NCI-H2107 treated with DMSO at 0.1 percent for 48 hours (cell line): Measurements from ENCODE around the gene ZSCAN23.
"Not testable (repeated sequence)": the region's sequence is repeated elsewhere in the genome, so short reads cannot be mapped to it uniquely, and the experiment has no call there.

Source experiments
- DNase-seq: peaks from one replicate; lab custom pipeline; 2025; ENCODE audit not compliant: unreplicated experiment; lab: John Stamatoyannopoulos, UW

The ZSCAN23 gene

DNA sequence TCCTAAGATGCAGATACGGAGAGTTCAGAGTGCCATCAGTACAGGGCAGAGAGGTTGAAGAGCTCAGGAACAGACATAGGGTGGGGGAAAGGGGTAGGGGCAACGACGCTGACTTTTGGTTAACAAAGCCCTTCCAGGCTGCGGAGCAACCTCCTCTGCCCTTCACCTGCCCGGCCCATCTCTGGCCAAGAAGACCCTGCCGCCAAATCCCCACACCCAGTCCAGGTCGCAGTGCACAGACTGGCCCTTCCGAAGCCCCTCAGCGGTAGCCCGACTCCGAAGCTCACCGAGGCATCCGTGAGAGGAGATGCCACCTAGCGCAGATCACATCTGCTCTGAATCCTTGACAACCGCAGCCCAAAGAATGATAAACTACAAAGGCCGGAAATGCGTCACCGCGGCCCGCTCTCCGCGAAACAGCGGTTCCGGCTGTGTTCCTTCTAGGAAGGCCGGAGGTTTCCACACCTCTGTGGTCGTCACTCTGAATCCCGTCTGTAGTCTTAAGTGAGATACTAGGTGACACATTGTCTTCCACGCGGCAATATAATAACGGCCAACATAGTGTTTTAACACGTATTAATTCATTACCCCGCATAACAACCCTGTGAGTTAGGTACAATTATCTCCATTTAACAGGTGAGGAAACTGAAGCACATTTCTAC is at the start of gene ZSCAN23:
ZSCAN23 (minus strand) TSS at position 380 of the 662 bp plus-strand sequence. CDS start 7,225 bp downstream, outside the sequence.
- DNase-seq: peak; percentile 51

- DNase-seq: no peak
Measured at GRCh38 chr6:28491984-28492317, 48.7 kb upstream of the ZSCAN23 start.

DNA sequence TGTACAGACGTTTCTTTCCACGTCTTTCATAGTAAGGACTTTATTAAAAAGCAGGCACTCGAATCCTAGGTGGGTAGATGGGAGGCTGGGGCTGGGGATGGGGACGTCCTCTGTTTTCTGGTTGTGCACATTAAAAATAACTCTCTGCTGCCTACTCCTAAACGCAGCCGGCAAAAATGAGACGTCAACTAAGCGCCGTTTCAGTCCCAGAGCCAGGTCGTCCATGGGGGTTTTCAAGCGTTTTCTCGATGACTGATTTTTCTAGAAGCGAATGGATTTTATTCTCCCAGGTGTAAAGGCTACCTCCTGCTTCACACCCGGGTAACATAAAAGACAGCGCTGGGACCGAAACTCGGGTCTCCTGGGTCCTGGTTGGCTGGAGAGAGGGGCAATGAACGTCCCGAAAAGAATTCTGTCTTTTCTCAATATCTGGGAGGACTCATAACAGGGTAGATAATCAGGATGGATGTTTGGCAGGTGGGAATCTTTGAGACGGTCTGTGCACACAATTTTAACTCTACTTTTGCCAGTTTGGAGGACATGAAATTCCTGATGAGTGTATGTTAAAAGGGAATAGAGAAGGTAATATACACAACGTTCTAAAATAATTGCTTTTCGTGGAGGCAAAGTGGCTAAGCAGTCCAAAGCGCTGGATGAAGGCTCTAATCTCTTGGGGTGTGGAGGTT is 47.1 kb upstream of the ZSCAN23 start:
- no peak for DNase-seq

GRCh38 chr6:28489366-28490204 is 46.3 kb upstream of the ZSCAN23 start:
- no peak for DNase-seq

DNA sequence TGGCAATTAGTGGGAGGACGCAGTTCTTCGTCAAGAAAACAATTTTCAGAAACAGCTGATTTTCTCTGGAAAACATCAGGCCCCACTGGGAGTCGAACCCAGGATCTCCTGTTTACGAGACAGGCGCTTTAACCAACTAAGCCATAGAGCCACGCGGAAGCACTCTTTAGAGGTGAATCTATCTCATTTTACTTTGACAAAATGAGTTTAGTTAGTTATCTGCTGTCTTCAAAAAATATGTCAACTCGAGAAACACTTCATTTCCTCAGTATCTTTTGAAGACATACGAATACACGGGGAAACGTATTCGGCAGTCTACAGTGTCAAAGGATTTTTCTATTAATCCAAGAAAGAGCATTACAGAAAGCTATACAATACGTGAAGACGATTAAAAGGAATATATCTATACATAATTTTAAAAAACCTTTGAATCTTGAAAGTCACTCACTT is 45.6 kb upstream of the ZSCAN23 start:
- DNase-seq: no peak

DNA sequence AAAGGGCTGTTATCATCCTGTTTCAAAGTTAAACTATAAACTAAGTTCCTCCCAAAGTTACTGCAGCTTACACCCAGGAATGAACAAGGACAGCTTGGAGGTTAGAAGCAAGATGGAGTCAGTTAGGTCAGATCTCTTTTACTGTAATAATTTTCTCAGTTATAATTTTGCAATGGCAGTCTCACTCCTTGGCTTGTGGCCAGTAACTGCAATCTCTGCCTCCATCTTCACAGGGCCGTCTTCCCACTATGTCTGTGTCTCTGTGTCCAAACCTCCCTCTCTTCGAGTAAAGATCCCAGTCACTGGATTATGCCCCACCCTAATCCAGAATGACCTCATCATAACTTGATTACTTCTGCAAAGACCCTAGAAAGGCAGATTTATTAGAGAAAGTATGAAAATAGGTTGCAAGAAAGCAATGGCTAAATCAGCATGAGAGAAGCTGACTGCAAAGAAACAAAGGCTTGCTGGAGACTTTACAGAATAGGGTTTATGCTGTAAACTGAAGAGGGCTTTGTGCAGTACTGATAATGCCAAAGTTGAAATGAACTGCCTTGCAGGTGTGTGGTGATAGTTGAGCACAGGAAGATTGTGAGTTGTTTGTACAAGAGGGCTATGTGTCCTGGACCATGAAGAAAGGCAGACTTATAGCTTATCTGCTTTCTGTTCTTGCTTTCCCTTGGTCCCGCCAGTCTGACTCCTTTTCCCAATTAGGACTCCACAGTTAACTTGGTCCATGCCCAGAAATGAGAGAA is 43.9 kb upstream of the ZSCAN23 start:
- DNase-seq: no peak

GRCh38 chr6:28486533-28486932 is 43.2 kb upstream of the ZSCAN23 start:
- DNase-seq: no peak

- DNase-seq: no peak
Measured at GRCh38 chr6:28485482-28485881, 42.2 kb upstream of the ZSCAN23 start.

DNA sequence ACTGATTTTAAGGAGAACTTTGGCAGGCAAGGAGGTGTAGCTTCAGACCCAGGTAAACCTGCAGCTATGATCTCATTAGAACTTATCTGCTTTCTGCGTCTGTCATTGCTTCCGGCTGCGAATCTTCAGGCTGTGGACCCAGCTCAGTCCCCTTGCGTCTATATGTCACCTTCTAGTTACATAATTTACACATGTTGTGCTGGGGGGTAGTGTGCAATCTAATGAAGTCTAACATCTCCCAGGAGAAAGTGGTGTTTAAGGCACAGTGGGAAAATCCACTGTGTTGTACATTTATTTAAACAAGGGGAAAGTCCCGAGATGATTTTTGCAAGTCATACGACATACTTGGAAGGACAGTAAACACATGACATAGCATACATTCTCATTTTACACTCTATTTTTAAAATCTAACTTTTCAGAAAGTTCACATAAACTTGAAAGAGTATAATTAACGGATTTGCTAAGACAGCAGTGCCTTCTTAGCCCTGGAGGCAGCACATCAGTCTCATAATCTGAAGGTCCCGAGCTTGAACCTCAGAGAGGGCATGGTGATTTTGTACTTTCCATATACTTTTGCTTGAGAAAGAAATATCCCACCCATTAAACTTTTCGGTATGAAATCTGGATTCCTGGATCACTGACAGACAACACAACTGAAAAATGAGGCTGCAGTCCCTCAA is 37.1 kb upstream of the ZSCAN23 start:
- DNase-seq: no peak

- no peak for DNase-seq
Measured at GRCh38 chr6:28478518-28478917, 35.2 kb upstream of the ZSCAN23 start.

DNA sequence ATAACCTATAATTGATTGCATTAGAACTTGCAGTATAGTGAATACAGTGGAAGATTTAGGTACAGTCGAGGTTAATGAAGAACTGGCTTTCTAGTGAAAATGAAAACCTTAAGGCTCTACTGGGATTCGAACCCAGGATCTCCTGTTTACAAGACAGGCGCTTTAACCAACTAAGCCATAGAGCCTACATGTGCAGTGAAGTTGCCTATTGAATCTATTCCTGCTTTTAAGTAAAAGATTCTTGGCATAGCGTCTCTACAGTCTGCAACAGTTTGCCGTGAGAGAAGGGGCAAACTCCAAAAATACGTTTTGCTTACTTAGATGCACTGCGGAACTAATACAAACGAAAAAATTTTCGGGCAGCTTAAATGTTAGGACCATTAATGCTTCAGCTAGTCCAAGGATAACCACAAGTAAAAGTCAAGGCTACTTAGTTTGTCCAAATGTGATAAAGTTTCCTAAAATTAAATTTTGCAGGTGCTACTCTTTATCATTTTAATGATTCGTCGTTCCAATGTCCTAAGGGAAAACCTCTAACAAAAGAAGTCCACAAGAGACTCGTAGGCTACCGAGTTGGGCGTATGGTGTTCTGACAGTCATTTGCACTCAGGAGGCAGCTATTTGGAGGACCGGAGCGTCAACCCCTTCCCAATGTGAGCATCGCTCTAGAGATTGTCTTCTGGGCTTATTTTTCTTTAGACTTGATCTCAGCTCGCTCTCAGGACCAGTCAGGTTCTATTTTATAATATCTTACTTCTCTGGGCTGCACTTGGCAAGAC is 31.3 kb upstream of the ZSCAN23 start:
- DNase-seq: no peak

DNA sequence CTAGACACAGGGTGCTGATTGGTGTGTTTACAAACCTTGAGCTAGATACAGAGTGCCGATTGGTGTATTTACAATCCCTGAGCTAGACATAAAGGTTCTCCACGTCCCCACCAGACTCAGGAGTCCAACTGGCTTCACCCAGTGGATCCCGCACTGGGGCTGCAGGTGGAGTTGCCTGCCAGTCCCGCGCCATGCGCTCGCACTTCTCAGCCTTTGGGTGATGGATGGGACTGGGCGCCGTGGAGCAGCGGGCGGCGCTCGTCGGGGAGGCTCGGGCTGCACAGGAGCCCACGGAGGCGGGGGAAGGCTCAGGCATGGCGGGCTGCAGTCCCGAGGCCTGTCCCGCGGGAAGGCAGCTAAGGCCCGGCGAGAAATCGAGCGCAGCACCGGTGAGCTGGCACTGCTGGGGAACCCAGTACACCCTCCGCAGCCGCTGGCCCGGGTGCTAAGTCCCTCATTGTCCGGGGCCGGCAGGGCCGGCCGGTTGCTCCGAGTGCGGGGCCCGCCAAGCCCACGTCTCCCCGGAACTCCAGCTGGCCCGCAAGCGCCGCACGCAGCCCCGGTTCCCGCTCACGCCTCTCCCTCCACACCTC is 26.0 kb upstream of the ZSCAN23 start:
- not testable (repeated sequence) for DNase-seq

DNA sequence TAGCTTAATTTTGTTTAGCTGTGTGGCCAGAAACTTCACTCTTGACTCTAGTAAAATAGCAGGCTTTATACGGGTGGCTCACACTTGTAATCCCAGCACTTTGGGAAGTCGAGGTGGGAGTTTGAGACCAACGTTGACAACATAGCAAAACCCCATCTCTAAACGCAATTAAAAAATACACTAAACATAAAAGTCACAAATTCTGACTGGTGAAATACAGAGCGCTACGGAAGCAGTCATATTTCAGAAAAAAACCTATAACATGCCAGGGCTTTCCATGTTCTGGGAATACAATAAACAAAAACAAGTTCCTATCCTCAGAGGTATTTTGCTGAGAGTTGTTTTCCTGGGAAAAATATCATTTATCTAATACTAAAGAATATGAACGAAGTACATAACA is 24.8 kb upstream of the ZSCAN23 start:
- DNase-seq: no peak

- no peak for DNase-seq
Measured at GRCh38 chr6:28462401-28462800, 19.1 kb upstream of the ZSCAN23 start.

GRCh38 chr6:28458568-28458967 is 15.3 kb upstream of the ZSCAN23 start:
- no peak for DNase-seq

GRCh38 chr6:28449056-28449455 is 5.8 kb upstream of the ZSCAN23 start:
- no peak for DNase-seq

GRCh38 chr6:28447512-28447906 is 4.2 kb upstream of the ZSCAN23 start:
- not testable (repeated sequence) for DNase-seq

DNA sequence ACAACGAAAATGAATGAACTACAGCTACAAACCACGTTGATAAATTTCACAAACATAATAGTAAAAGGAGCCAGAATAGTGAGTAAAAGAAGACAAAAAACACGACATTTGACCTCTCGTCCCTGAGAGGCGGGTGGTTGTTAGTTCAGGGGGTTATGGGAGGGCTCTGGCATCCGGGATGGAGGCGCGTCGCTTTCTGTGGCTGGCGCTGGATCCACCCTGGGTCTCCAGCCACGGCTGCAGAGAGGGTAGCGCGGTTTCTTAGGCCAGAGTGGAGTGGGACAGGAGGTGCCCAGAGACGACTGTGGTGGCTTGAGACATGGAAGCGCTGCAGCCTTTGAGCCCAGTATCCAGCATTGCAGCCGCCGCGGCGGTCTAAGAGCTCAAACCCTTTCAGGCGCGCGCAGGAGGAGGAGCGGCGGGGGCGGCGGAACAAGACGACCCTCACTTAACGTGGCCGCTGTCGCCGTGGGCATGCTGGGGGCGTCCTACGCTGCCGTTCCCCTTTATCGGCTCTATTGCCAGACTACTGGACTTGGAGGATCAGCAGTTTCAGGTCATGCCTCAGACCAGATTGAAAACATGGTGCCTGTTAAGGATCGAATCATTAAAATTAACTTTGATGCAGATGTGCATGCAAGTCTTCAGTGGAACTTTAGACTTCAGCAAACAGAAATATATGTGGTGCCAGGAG is 3.7 kb upstream of the ZSCAN23 start:
- no peak for DNase-seq

GRCh38 chr6:28444759-28445158 is 1.5 kb upstream of the ZSCAN23 start:
- DNase-seq: not testable (repeated sequence)
